ENCODE results near the gene CPEB4. TPM values are rescaled to one million over a fixed set of nuclear protein-coding genes. Genes with fewer than 3 reads are reported as not detected.

Gene CPEB4
- total and polyA plus RNA-seq, 9 of the 15 experiments (the other 6 are each of a cell fraction or from before 2014, with no cell fraction given) = 7.4 to 21.3 (median 12.4) TPM

DNA sequence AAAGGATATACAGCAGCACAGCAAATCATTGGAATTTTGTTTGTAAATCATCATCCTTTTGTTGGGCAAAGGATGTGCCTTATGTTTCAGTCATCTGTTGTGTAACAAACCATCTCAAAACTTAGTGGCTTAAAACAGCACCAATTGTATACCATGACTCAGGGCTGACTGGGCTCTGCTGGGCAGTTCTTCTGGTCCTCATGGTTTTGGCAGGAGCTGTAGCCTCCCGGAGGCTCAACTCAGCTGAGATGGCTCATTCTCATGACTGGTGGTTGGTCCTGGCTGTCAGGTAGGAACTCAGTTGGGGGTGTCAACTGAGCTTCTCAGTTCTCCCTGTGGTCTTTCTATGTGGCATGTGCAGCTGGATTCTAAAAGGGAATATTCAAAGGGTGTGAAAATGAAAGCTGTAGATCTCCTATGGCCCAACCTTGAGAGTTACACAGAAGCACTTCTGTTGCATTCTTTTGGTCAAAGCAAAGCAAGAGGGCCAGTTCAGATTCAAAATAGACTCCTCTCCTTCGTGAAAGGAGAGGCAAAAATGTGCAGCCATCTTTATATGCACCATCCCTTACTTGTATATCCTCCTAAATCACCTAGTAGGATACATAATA, 39.1 kb upstream of the CPEB4 start (continued):
- TF ChIP-seq, protein P1, sequence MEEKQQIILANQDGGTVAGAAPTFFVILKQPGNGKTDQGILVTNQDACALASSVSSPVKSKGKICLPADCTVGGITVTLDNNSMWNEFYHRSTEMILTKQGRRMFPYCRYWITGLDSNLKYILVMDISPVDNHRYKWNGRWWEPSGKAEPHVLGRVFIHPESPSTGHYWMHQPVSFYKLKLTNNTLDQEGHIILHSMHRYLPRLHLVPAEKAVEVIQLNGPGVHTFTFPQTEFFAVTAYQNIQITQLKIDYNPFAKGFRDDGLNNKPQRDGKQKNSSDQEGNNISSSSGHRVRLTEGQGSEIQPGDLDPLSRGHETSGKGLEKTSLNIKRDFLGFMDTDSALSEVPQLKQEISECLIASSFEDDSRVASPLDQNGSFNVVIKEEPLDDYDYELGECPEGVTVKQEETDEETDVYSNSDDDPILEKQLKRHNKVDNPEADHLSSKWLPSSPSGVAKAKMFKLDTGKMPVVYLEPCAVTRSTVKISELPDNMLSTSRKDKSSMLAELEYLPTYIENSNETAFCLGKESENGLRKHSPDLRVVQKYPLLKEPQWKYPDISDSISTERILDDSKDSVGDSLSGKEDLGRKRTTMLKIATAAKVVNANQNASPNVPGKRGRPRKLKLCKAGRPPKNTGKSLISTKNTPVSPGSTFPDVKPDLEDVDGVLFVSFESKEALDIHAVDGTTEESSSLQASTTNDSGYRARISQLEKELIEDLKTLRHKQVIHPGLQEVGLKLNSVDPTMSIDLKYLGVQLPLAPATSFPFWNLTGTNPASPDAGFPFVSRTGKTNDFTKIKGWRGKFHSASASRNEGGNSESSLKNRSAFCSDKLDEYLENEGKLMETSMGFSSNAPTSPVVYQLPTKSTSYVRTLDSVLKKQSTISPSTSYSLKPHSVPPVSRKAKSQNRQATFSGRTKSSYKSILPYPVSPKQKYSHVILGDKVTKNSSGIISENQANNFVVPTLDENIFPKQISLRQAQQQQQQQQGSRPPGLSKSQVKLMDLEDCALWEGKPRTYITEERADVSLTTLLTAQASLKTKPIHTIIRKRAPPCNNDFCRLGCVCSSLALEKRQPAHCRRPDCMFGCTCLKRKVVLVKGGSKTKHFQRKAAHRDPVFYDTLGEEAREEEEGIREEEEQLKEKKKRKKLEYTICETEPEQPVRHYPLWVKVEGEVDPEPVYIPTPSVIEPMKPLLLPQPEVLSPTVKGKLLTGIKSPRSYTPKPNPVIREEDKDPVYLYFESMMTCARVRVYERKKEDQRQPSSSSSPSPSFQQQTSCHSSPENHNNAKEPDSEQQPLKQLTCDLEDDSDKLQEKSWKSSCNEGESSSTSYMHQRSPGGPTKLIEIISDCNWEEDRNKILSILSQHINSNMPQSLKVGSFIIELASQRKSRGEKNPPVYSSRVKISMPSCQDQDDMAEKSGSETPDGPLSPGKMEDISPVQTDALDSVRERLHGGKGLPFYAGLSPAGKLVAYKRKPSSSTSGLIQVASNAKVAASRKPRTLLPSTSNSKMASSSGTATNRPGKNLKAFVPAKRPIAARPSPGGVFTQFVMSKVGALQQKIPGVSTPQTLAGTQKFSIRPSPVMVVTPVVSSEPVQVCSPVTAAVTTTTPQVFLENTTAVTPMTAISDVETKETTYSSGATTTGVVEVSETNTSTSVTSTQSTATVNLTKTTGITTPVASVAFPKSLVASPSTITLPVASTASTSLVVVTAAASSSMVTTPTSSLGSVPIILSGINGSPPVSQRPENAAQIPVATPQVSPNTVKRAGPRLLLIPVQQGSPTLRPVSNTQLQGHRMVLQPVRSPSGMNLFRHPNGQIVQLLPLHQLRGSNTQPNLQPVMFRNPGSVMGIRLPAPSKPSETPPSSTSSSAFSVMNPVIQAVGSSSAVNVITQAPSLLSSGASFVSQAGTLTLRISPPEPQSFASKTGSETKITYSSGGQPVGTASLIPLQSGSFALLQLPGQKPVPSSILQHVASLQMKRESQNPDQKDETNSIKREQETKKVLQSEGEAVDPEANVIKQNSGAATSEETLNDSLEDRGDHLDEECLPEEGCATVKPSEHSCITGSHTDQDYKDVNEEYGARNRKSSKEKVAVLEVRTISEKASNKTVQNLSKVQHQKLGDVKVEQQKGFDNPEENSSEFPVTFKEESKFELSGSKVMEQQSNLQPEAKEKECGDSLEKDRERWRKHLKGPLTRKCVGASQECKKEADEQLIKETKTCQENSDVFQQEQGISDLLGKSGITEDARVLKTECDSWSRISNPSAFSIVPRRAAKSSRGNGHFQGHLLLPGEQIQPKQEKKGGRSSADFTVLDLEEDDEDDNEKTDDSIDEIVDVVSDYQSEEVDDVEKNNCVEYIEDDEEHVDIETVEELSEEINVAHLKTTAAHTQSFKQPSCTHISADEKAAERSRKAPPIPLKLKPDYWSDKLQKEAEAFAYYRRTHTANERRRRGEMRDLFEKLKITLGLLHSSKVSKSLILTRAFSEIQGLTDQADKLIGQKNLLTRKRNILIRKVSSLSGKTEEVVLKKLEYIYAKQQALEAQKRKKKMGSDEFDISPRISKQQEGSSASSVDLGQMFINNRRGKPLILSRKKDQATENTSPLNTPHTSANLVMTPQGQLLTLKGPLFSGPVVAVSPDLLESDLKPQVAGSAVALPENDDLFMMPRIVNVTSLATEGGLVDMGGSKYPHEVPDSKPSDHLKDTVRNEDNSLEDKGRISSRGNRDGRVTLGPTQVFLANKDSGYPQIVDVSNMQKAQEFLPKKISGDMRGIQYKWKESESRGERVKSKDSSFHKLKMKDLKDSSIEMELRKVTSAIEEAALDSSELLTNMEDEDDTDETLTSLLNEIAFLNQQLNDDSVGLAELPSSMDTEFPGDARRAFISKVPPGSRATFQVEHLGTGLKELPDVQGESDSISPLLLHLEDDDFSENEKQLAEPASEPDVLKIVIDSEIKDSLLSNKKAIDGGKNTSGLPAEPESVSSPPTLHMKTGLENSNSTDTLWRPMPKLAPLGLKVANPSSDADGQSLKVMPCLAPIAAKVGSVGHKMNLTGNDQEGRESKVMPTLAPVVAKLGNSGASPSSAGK (IDR thresholded peaks at IDR 0.05) = 0 out of 2 replicates have a peak, but pooled peaks have one; percentile 16
- TF ChIP-seq KDM2B (CRISPR knock-in tag; IDR thresholded peaks at IDR 0.05) (no peak), MAFK (IDR thresholded peaks at IDR 0.05; ENCODE audit: low read length) (0 out of 2 replicates have a peak, but pooled peaks have one; percentile 20), L3MBTL2 (IDR thresholded peaks at IDR 0.05) (peak; percentile 15; the same call in 1 of the 2 replicates)
- TF ChIP-seq, protein P2, sequence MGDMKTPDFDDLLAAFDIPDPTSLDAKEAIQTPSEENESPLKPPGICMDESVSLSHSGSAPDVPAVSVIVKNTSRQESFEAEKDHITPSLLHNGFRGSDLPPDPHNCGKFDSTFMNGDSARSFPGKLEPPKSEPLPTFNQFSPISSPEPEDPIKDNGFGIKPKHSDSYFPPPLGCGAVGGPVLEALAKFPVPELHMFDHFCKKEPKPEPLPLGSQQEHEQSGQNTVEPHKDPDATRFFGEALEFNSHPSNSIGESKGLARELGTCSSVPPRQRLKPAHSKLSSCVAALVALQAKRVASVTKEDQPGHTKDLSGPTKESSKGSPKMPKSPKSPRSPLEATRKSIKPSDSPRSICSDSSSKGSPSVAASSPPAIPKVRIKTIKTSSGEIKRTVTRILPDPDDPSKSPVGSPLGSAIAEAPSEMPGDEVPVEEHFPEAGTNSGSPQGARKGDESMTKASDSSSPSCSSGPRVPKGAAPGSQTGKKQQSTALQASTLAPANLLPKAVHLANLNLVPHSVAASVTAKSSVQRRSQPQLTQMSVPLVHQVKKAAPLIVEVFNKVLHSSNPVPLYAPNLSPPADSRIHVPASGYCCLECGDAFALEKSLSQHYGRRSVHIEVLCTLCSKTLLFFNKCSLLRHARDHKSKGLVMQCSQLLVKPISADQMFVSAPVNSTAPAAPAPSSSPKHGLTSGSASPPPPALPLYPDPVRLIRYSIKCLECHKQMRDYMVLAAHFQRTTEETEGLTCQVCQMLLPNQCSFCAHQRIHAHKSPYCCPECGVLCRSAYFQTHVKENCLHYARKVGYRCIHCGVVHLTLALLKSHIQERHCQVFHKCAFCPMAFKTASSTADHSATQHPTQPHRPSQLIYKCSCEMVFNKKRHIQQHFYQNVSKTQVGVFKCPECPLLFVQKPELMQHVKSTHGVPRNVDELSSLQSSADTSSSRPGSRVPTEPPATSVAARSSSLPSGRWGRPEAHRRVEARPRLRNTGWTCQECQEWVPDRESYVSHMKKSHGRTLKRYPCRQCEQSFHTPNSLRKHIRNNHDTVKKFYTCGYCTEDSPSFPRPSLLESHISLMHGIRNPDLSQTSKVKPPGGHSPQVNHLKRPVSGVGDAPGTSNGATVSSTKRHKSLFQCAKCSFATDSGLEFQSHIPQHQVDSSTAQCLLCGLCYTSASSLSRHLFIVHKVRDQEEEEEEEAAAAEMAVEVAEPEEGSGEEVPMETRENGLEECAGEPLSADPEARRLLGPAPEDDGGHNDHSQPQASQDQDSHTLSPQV (IDR thresholded peaks at IDR 0.05) = peak; percentile 36; the same call in 1 of the 2 replicates
